Neuronal stem cell (in vitro differentiated cells): Measurements from ENCODE around the gene CPNE5.
A peak's percentile ranks its signal among the peaks of the same experiment; 100 is the strongest.

Experiments used
- DNase-seq: peaks from one replicate; pipeline ENCODE4 v3.0.0-alpha.2; 2013; ENCODE audit warnings: low spot score
- H2AFZ ChIP-seq: one replicate; pipeline ENCODE4 v1.6.1; 2013; ENCODE audit warnings: mild to moderate bottlenecking, low read length, inconsistent platforms
- H2AK5ac ChIP-seq: 2 replicates; pipeline ENCODE4 v1.6.1; 2013; ENCODE audit warnings: low read depth, mild to moderate bottlenecking, inconsistent platforms, low read length, moderate library complexity, mixed read lengths
- H2BK120ac ChIP-seq: 2 replicates; pipeline ENCODE4 v1.6.1; 2013; ENCODE audit warnings: low read depth, mild to moderate bottlenecking, inconsistent platforms, low read length, moderate library complexity, mixed read lengths
- H2BK12ac ChIP-seq: one replicate; pipeline ENCODE4 v1.6.1; 2013; ENCODE audit warnings: low read length, inconsistent platforms
- H2BK15ac ChIP-seq: 2 replicates; pipeline ENCODE4 v1.6.1; 2013; ENCODE audit warnings: mild to moderate bottlenecking, low read length, inconsistent platforms, mixed read lengths
- H2BK5ac ChIP-seq: one replicate; pipeline ENCODE4 v1.6.1; 2013; ENCODE audit warnings: inconsistent platforms, mild to moderate bottlenecking, low read length, moderate library complexity
- H3K14ac ChIP-seq: one replicate; pipeline ENCODE4 v1.6.1; 2013; ENCODE audit warnings: low read length, inconsistent platforms
- H3K18ac ChIP-seq: 2 replicates; pipeline ENCODE4 v1.6.1; 2013; ENCODE audit warnings: low read length, inconsistent platforms
- H3K23ac ChIP-seq: 2 replicates; pipeline ENCODE4 v1.6.1; 2013; ENCODE audit warnings: low read depth, mild to moderate bottlenecking, mixed read lengths, low read length, inconsistent platforms; ENCODE audit not compliant: poor library complexity
- H3K27ac ChIP-seq: replicated peaks from 3 replicates; pipeline ENCODE4 v1.5.1; 2013; ENCODE audit warnings: low read length, inconsistent platforms
- H3K27me3 ChIP-seq, 3 experiments: 2 replicates each; pipeline ENCODE4 v1.6.1; 2013; ENCODE audit warnings: low read length in 3 of 3, mild to moderate bottlenecking in 2 of 3, inconsistent platforms in 1 of 3, low read depth in 1 of 3, mixed read lengths in 1 of 3, moderate library complexity in 1 of 3; ENCODE audit not compliant: control insufficient read depth in 3 of 3, insufficient read depth in 3 of 3
- H3K36me3 ChIP-seq, 2 donors: replicated peaks in 1 of 2; 2 replicates each; pipeline ENCODE4 v1.6.1; 2013; ENCODE audit warnings: low read length in 2 of 2; ENCODE audit not compliant: control insufficient read depth in 2 of 2, insufficient read depth in 2 of 2
- H3K4ac ChIP-seq: 2 replicates; pipeline ENCODE4 v1.6.1; 2013; ENCODE audit warnings: inconsistent platforms, mild to moderate bottlenecking, low read length, moderate library complexity
- H3K4me1 ChIP-seq, 2 donors: 1 replicate in 1 of 2; 2 replicates in 1 of 2; pipeline ENCODE4 v1.6.1; 2013; ENCODE audit warnings: low read length in 2 of 2, low read depth in 1 of 2; ENCODE audit not compliant: control insufficient read depth in 2 of 2, insufficient read depth in 1 of 2
- H3K4me2 ChIP-seq: one replicate; pipeline ENCODE4 v1.6.1; 2013; ENCODE audit warnings: mild to moderate bottlenecking, low read length, inconsistent platforms; ENCODE audit not compliant: insufficient read depth, poor library complexity, severe bottlenecking
- H3K4me3 ChIP-seq, 2 donors: 2 replicates each; pipeline ENCODE4 v1.5.1; 2013; ENCODE audit warnings: low read length in 2 of 2, mild to moderate bottlenecking in 2 of 2, inconsistent platforms in 1 of 2, moderate library complexity in 1 of 2
- H3K79me1 ChIP-seq: one replicate; pipeline ENCODE4 v1.6.1; 2013; ENCODE audit warnings: low read depth, mild to moderate bottlenecking, inconsistent platforms, low read length, moderate library complexity
- H3K9ac ChIP-seq: one replicate; pipeline ENCODE4 v1.6.1; 2013; ENCODE audit warnings: mild to moderate bottlenecking, low read depth, low read length, inconsistent platforms; ENCODE audit not compliant: poor library complexity
- H3K9me3 ChIP-seq, 2 donors: replicated peaks in 1 of 2; 2 replicates each; pipeline versions ENCODE3 to v1.6.1; 2013; ENCODE audit warnings: low read length in 2 of 2, mild to moderate bottlenecking in 2 of 2, inconsistent platforms in 1 of 2, low read depth in 1 of 2, mixed read lengths in 1 of 2, moderate library complexity in 1 of 2; ENCODE audit not compliant: control insufficient read depth in 2 of 2, insufficient read depth in 1 of 2
- H4K8ac ChIP-seq: one replicate; pipeline ENCODE4 v1.6.1; 2013; ENCODE audit warnings: low read depth, mild to moderate bottlenecking, inconsistent platforms, low read length, moderate library complexity
- H4K91ac ChIP-seq: one replicate; pipeline ENCODE4 v1.6.1; 2013; ENCODE audit warnings: low read length, low read depth, mild to moderate bottlenecking, inconsistent platforms; ENCODE audit not compliant: poor library complexity
- WGBS, 2 donors: extraction: QIAGEN DNeasy Blood & Tissue Kit; methylation state at CpG; one replicate each; pipeline ENCODE4 v1.1.7; 2013; ENCODE audit warnings: missing lambda C conversion rate in 2 of 2, mixed read lengths in 1 of 2; ENCODE audit not compliant: insufficient read length in 2 of 2, insufficient replicate concordance in 1 of 2; ENCODE audit errors: extremely low coverage in 2 of 2; 5-methylcytosine and 5-hydroxymethylcytosine counted together

The CPNE5 gene

DNA sequence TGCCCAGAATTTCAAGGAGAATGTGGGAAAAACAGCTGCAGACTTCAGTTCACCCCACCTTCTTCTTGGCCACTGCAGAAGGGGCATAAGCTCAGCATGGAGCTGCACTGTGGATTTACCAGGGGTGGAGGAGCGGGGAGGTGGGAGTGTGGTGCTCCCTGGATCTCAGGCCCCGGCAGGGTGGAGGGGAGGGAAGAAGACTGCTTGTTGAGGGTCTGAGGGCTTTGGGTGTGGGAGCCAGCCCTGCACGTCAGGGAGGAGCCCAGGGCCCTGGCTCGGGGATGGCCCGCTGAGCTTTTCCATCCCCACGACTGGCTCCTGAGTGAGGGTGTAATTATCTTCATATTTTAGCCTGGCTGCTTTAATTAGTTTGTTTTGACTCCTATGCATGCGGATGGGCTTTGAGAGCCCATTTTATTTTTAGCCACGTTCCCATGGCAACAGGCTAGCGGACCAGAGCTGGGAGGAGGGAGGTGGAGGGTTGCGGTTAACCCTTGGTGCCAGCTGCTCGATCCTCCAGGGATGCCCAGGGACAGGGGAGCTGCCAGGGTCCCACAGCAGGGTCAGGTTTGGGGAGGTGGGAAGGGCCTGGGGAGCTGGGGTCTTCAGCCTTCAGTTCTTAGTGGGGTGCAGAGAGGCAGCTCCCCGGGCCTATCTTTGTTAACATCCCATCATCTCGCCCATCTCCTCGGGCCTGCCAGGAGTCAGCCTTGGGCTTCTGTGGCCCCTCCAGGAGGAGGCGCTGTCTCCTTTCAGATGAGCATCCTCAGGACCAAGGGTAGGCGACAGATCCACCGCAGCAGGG, 73.4 kb downstream of the CPNE5 start:
- peak; percentile 83 for DNase-seq
- Histone ChIP-seq H2BK12ac (peak overlapping the region; percentile 93), H4K91ac (no peak overlapping the region), H2BK5ac (peak overlapping the region; percentile 46), H3K4me1 (peaks cover 21 to 24% of the 10 kb centered on the region in 2 donors), H3K79me1 (no peaks in the 10 kb centered on the region), H3K23ac (peak overlapping the region; percentile 52), H3K27ac (peak overlapping the region; percentile 7), H2BK120ac (peak overlapping the region; percentile 24), H2AFZ (peak overlapping the region; percentile 89), H3K18ac (peak overlapping the region; percentile 92), H3K14ac (no peak overlapping the region), H3K9ac (no peak overlapping the region), H3K4ac (no peak overlapping the region), H3K9me3 (no peaks in the 10 kb centered on the region), H3K4me3 (no peak overlapping the region), H2BK15ac (peak overlapping the region; percentile 96), H4K8ac (no peak overlapping the region), H3K4me2 (peak overlapping the region; percentile 47), H2AK5ac (peak overlapping the region; percentile 85), H3K27me3 (peaks cover 0 to 10% (median 0%) of the 10 kb centered on the region in 3 experiments), H3K36me3 (no peaks in the 10 kb centered on the region)
- no CpG with 5 or more reads among the region's 17 CpGs for WGBS, 2 donors

DNA sequence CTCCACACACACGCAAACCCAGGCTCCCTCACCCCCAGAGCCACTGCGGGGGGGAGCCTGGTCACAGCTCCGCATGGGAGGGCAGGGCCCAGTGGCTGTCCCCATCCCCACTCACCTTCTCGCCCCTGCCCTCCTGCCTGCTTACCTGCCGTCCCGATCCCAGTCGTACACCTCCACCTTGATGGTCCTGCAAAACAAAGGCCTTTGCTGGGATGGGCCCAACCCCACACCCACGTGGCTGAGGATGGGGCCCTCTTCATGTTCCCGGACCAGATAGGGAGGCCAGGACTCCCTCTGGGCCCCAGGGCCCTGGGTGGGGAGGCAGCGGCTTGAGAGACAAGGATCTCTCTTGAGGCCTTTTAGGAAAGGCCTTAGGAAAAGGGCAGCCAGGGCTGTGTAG, 74.1 kb downstream of the CPNE5 start:
- no peak overlapping the region for H4K91ac ChIP-seq
- DNase-seq: no peak
- no peak overlapping the region for H2AK5ac ChIP-seq
- H2BK120ac ChIP-seq: no peak overlapping the region
- no CpG with 5 or more reads among the region's 10 CpGs for WGBS, 2 donors
- no peak overlapping the region for H3K4ac ChIP-seq
- H3K9ac ChIP-seq: peak overlapping the region; percentile 17
- H3K23ac ChIP-seq: no peak overlapping the region
- H2AFZ ChIP-seq: peak overlapping the region; percentile 89
- peak overlapping the region; percentile 96 for H2BK15ac ChIP-seq
- no peak overlapping the region for H2BK12ac ChIP-seq
- H3K18ac ChIP-seq: peak overlapping the region; percentile 92
- H2BK5ac ChIP-seq: peak overlapping the region; percentile 46
- H3K14ac ChIP-seq: no peak overlapping the region
- H3K9me3 ChIP-seq: no peaks in the 10 kb centered on the region
- no peak overlapping the region for H3K4me2 ChIP-seq
- no peaks in the 10 kb centered on the region for H3K79me1 ChIP-seq
- peak overlapping the region; percentile 7 for H3K27ac ChIP-seq
- H4K8ac ChIP-seq: no peak overlapping the region
- H3K4me3 ChIP-seq: no peak overlapping the region
- peaks cover 0 to 16% (median 0%) of the 10 kb centered on the region in 3 experiments for H3K27me3 ChIP-seq
- H3K4me1 ChIP-seq: peaks cover 23 to 24% of the 10 kb centered on the region in 2 donors
- H3K36me3 ChIP-seq: no peaks in the 10 kb centered on the region

DNA sequence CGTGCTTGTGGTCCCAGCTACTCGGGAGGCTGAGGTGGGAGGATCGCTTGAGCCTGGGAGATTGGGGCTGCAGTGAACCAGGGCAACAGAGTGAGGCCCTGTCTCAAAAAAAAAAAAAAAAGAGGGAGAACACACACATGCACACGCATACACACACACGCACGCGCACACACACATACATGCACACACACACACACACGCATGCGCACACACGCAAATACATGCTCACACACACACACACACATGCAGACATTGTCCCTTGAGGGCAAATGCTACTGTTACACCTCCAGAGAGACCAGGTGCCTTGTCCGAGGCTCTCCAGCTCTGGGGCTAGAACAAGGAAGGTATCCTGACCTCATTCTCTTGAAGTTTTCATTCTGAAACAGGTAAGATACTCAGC, 77.1 kb downstream of the CPNE5 start:
- H3K4me1 ChIP-seq: peaks cover 9 to 16% of the 10 kb centered on the region in 2 donors
- no peak overlapping the region for H3K23ac ChIP-seq
- H3K18ac ChIP-seq: no peak overlapping the region
- no peaks in the 10 kb centered on the region for H3K79me1 ChIP-seq
- H2AK5ac ChIP-seq: no peak overlapping the region
- peaks cover 0 to 25% (median 0%) of the 10 kb centered on the region in 3 experiments for H3K27me3 ChIP-seq
- no peak overlapping the region for H3K14ac ChIP-seq
- DNase-seq: no peak
- H3K27ac ChIP-seq: no peak overlapping the region
- H2BK12ac ChIP-seq: no peak overlapping the region
- H2BK120ac ChIP-seq: no peak overlapping the region
- H3K9ac ChIP-seq: no peak overlapping the region
- H3K4ac ChIP-seq: no peak overlapping the region
- H2BK5ac ChIP-seq: no peak overlapping the region
- no peak overlapping the region for H3K4me3 ChIP-seq
- no peak overlapping the region for H4K91ac ChIP-seq
- no peaks in the 10 kb centered on the region for H3K9me3 ChIP-seq
- H3K36me3 ChIP-seq: no peaks in the 10 kb centered on the region
- H2AFZ ChIP-seq: no peak overlapping the region
- no CpG with 5 or more reads among the region's 11 CpGs for WGBS, 2 donors
- H4K8ac ChIP-seq: no peak overlapping the region
- H2BK15ac ChIP-seq: no peak overlapping the region
- no peak overlapping the region for H3K4me2 ChIP-seq

DNA sequence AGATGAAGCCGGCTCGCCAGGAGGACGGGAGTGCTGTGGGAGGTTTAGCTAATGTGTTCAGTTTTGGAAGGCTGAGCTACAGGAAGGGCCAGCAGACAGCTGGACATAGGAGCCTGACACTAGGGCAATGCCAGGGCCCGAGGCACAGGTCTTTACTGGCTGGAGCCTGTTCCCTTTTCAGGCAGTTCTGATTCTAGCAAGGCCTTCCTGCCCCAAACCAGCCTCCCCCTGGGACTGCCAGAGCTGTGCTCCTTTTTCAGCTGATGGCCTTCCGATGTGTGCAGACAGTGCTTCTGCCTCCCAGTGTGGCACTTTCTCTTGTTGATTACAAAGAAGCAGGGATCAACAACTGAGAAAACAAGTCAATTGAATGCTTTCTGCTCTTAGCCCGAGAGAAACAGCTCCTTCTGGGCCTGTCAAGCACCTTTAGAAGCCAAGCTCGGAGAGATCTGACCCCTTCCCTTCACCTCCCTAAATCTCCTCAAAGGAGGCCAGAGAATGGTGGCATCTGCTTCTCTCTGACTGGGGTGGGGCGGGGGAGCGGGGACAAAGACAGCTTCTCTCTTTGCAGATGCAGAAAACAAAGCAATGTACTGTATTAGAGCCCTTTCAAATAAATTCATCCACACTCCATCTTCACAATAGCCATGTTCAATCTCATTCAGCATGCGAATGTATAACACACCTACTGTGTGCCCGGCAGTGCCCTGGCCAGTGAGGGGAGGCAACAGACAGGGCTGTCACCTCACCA, 78.4 kb downstream of the CPNE5 start:
- H4K91ac ChIP-seq: no peak overlapping the region
- no peak overlapping the region for H3K9ac ChIP-seq
- no peak overlapping the region for H3K4me2 ChIP-seq
- no peaks in the 10 kb centered on the region for H3K79me1 ChIP-seq
- H2AFZ ChIP-seq: peak overlapping the region; percentile 65
- no peaks in the 10 kb centered on the region for H3K9me3 ChIP-seq
- H2BK5ac ChIP-seq: no peak overlapping the region
- H2BK12ac ChIP-seq: no peak overlapping the region
- peaks cover 0 to 32% (median 0%) of the 10 kb centered on the region in 3 experiments for H3K27me3 ChIP-seq
- DNase-seq: no peak
- peak overlapping the region; percentile 10 for H3K27ac ChIP-seq
- H2AK5ac ChIP-seq: peak overlapping the region; percentile 48
- no peak overlapping the region for H4K8ac ChIP-seq
- no CpG with 5 or more reads among the region's 11 CpGs for WGBS, 2 donors
- H2BK15ac ChIP-seq: peak overlapping the region; percentile 24
- no peak overlapping the region for H3K4me3 ChIP-seq
- no peaks in the 10 kb centered on the region for H3K36me3 ChIP-seq
- peak overlapping the region; percentile 5 for H3K14ac ChIP-seq
- no peak overlapping the region for H3K4ac ChIP-seq
- peaks cover 7 to 13% of the 10 kb centered on the region in 2 donors for H3K4me1 ChIP-seq
- no peak overlapping the region for H2BK120ac ChIP-seq
- H3K18ac ChIP-seq: peak overlapping the region; percentile 24
- H3K23ac ChIP-seq: peak overlapping the region; percentile 36
